ENCODE measurements around the gene UNC119B.
"Not testable (repeated sequence)": the region's sequence is repeated elsewhere in the genome, so short reads cannot be mapped to it uniquely, and the experiment has no call there.

The UNC119B gene

GRCh38 chr12:120721866-120722265 lies 11.6 kb downstream of the UNC119B start:
- Histone ChIP-seq H3K4me3 (ENCODE audit: low read depth in 1 of 2, low read length in 2 of 2) (no peak overlapping the region), H3K9me3 (ENCODE audit: low read length) (no peaks in the 10 kb centered on the region), H3K9ac (ENCODE audit: low read length) (no peak overlapping the region), H3K27me3 (ENCODE audit: control insufficient read depth in 1 of 2, insufficient read depth in 2 of 2, low read length in 2 of 2) (no peaks in the 10 kb centered on the region), H3K36me3 (ENCODE audit: insufficient read depth, low read length) (peaks cover 67% of the 10 kb centered on the region), H3K4me1 (ENCODE audit: insufficient read depth, low read length) (peaks cover 14% of the 10 kb centered on the region), H3K27ac (ENCODE audit: low read depth, low read length) (no peak overlapping the region)

- Histone ChIP-seq H3K27ac (ENCODE audit: low read depth, low read length) (no peak overlapping the region), H3K4me3 (ENCODE audit: low read depth in 1 of 2, low read length in 2 of 2) (no peak overlapping the region), H3K4me1 (ENCODE audit: insufficient read depth, low read length) (peaks cover 14% of the 10 kb centered on the region), H3K36me3 (ENCODE audit: insufficient read depth, low read length) (peaks cover 62% of the 10 kb centered on the region), H3K9me3 (ENCODE audit: low read length) (no peaks in the 10 kb centered on the region), H3K9ac (ENCODE audit: low read length) (no peak overlapping the region), H3K27me3 (ENCODE audit: control insufficient read depth in 1 of 2, insufficient read depth in 2 of 2, low read length in 2 of 2) (no peaks in the 10 kb centered on the region)
These were observed 12.5 kb downstream of the UNC119B start for GRCh38 chr12:120722784-120723183.

DNA sequence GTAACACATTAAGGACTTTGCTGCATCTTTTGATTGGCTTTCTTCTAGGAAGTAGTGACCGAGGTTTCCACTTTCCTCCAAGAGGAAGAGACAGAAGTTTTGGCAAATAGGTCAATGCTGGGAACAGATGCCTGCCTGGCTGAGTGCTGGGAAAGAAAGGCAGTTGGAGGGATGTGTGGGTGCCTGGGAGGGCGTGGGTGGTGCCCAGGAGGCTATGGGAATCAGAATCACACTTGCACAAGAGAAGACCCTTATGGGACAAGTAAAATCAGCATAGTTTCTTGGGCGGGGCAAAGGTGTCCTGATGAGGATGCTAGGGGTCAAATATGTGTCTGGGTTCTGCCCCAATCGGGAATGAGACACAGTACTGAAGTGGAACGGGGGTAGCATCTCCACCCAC lies 14.5 kb downstream of the UNC119B start:
- no peaks in the 10 kb centered on the region for H3K27me3 ChIP-seq (ENCODE audit: control insufficient read depth in 1 of 2, insufficient read depth in 2 of 2, low read length in 2 of 2)
- H3K27ac ChIP-seq (ENCODE audit: low read depth, low read length): no peak overlapping the region
- H3K36me3 ChIP-seq (ENCODE audit: insufficient read depth, low read length): peaks cover 44% of the 10 kb centered on the region
- peak overlapping the region in 1 of 2 donors; percentile 57 for H3K4me3 ChIP-seq (ENCODE audit: low read depth in 1 of 2, low read length in 2 of 2)
- peak overlapping the region; percentile 75 for H3K9ac ChIP-seq (ENCODE audit: low read length)
- H3K9me3 ChIP-seq (ENCODE audit: low read length): no peaks in the 10 kb centered on the region
- H3K4me1 ChIP-seq (ENCODE audit: insufficient read depth, low read length): peaks cover 14% of the 10 kb centered on the region

GRCh38 chr12:120725151-120725658 lies 14.9 kb downstream of the UNC119B start:
- Histone ChIP-seq H3K27me3 (ENCODE audit: control insufficient read depth in 1 of 2, insufficient read depth in 2 of 2, low read length in 2 of 2) (no peaks in the 10 kb centered on the region), H3K9me3 (ENCODE audit: low read length) (no peaks in the 10 kb centered on the region), H3K9ac (ENCODE audit: low read length) (peak overlapping the region; percentile 75), H3K4me1 (ENCODE audit: insufficient read depth, low read length) (peaks cover 14% of the 10 kb centered on the region), H3K36me3 (ENCODE audit: insufficient read depth, low read length) (peaks cover 41% of the 10 kb centered on the region), H3K27ac (ENCODE audit: low read depth, low read length) (peak overlapping the region; percentile 63), H3K4me3 (ENCODE audit: low read depth in 1 of 2, low read length in 2 of 2) (peak overlapping the region; percentile 49 to 57)

DNA sequence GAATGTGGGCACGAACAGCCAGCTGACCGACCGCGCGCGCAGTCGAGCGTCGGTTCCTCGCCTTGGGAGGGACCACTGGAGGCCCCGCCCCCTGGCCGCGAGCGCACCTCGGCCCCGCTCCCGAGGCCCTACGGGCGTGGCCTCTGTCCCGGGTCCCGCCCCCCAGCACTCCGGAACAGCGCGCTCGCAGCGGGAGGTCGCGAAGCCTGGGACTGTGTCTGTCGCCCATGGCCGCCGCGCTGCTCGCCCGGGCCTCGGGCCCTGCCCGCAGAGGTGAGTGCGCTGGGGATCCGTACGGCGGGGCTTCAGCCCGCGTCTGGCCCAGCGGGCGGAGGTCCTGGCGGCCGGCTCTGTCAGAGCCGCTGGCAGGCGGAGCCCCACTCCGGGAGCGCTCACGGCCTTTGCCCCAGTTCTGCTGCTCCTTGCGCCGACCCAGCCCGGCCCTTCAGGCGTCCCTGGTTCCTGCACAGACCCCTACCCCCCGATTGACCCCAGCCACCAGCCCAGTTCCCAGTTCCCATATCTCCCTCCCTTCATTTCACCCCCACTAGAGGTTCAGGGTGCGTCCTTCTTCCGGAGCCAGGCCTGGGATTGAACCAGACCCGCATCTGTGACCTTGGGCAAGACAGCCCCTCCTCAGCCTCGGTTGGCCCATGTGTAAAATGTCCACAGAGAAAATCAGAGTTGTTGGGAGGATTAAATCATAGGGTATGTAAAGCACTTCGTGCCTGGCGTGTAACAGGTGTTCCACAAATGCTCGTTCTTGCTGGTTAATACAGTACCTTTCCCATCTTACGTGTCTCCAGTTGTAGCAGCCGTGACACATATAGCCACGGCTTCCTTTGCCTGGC lies 15.6 kb downstream of the UNC119B start, which contains the start of gene ACADS:
ACADS (plus strand) TSS at position 168 of the 851 bp plus-strand sequence; CDS start at position 228, 60 bp downstream.
- Histone ChIP-seq H3K4me3 (ENCODE audit: low read depth in 1 of 2, low read length in 2 of 2) (peak within 1 kb of the TSS; percentile 57 to 77), H3K4me1 (ENCODE audit: insufficient read depth, low read length) (peaks cover 12% of the 10 kb centered on the region), H3K9ac (ENCODE audit: low read length) (peak within 1 kb of the TSS; percentile 80), H3K27ac (ENCODE audit: low read depth, low read length) (peak within 1 kb of the TSS; percentile 63), H3K9me3 (ENCODE audit: low read length) (no peaks in the 10 kb centered on the region), H3K36me3 (ENCODE audit: insufficient read depth, low read length) (peaks cover 41% of the 10 kb centered on the region), H3K27me3 (ENCODE audit: control insufficient read depth in 1 of 2, insufficient read depth in 2 of 2, low read length in 2 of 2) (no peaks in the 10 kb centered on the region)

GRCh38 chr12:120726510-120726793 lies 16.2 kb downstream of the UNC119B start:
- Histone ChIP-seq H3K36me3 (ENCODE audit: insufficient read depth, low read length) (peaks cover 36% of the 10 kb centered on the region), H3K9ac (ENCODE audit: low read length) (peak overlapping the region; percentile 80), H3K27me3 (ENCODE audit: control insufficient read depth in 1 of 2, insufficient read depth in 2 of 2, low read length in 2 of 2) (no peaks in the 10 kb centered on the region), H3K4me1 (ENCODE audit: insufficient read depth, low read length) (peaks cover 8% of the 10 kb centered on the region), H3K27ac (ENCODE audit: low read depth, low read length) (peak overlapping the region; percentile 63), H3K4me3 (ENCODE audit: low read depth in 1 of 2, low read length in 2 of 2) (peak overlapping the region; percentile 57 to 77), H3K9me3 (ENCODE audit: low read length) (no peaks in the 10 kb centered on the region)

- Histone ChIP-seq H3K9ac (ENCODE audit: low read length) (no peak overlapping the region), H3K4me3 (ENCODE audit: low read depth in 1 of 2, low read length in 2 of 2) (no peak overlapping the region), H3K27me3 (ENCODE audit: control insufficient read depth in 1 of 2, insufficient read depth in 2 of 2, low read length in 2 of 2) (no peaks in the 10 kb centered on the region), H3K27ac (ENCODE audit: low read depth, low read length) (no peak overlapping the region), H3K9me3 (ENCODE audit: low read length) (no peaks in the 10 kb centered on the region), H3K4me1 (ENCODE audit: insufficient read depth, low read length) (peaks cover 8% of the 10 kb centered on the region), H3K36me3 (ENCODE audit: insufficient read depth, low read length) (peaks cover 31% of the 10 kb centered on the region)
These were observed 16.7 kb downstream of the UNC119B start for GRCh38 chr12:120726961-120727360.

DNA sequence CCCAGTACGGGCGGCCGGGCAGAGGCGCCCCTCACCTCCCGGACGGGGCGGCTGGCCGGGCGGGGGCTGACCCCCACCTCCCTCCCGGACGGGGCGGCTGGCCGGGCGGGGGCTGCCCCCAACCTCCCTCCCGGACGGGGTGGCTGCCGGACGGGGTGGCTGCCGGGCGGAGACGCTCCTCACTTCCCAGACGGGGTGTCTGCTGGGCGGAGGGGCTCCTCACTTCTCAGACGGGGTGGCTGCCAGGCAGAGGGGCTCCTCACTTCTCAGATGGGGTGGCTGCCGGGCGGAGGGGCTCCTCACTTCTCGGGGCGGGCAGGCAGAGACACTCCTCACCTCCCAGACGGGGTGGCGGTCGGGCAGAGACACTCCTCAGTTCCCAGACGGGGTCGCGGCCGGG lies 21.9 kb downstream of the UNC119B start:
- H3K9me3 ChIP-seq (ENCODE audit: low read length); H3K9ac ChIP-seq (ENCODE audit: low read length); H3K4me3 ChIP-seq (ENCODE audit: low read depth in 1 of 2, low read length in 2 of 2); H3K27ac ChIP-seq (ENCODE audit: low read depth, low read length); H3K27me3 ChIP-seq (ENCODE audit: control insufficient read depth in 1 of 2, insufficient read depth in 2 of 2, low read length in 2 of 2); H3K4me1 ChIP-seq (ENCODE audit: insufficient read depth, low read length): not testable (repeated sequence)
- H3K36me3 ChIP-seq (ENCODE audit: insufficient read depth, low read length): peaks cover 14% of the 10 kb centered on the region

DNA sequence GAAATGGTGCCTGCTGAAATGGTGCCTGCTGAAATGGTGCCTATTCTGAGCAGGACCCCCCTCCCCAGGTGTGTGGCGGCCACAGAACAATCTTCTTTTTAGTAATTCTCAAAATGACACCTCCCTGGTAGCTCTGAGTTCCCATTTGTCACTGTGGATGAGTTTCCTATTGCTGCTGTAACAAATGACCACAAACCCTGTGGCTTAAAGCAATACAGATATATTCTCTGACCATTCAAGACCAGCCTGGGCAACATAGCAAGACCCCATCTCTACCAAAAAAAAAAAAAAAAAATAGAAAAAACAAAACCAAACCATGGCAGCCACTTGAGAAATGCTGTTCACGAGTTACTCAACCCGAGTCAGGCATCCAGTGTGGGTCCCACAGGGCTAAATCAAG lies 23.3 kb downstream of the UNC119B start:
- peaks cover 14% of the 10 kb centered on the region for H3K36me3 ChIP-seq (ENCODE audit: insufficient read depth, low read length)
- no peak overlapping the region for H3K27ac ChIP-seq (ENCODE audit: low read depth, low read length)
- no peaks in the 10 kb centered on the region for H3K9me3 ChIP-seq (ENCODE audit: low read length)
- no peak overlapping the region for H3K4me3 ChIP-seq (ENCODE audit: low read depth in 1 of 2, low read length in 2 of 2)
- no peaks in the 10 kb centered on the region for H3K4me1 ChIP-seq (ENCODE audit: insufficient read depth, low read length)
- no peak overlapping the region for H3K9ac ChIP-seq (ENCODE audit: low read length)
- H3K27me3 ChIP-seq (ENCODE audit: control insufficient read depth in 1 of 2, insufficient read depth in 2 of 2, low read length in 2 of 2): no peaks in the 10 kb centered on the region

GRCh38 chr12:120734210-120734609 lies 24.0 kb downstream of the UNC119B start:
- Histone ChIP-seq H3K9me3 (ENCODE audit: low read length) (no peaks in the 10 kb centered on the region), H3K4me3 (ENCODE audit: low read depth in 1 of 2, low read length in 2 of 2) (no peak overlapping the region), H3K36me3 (ENCODE audit: insufficient read depth, low read length) (peaks cover 14% of the 10 kb centered on the region), H3K27ac (ENCODE audit: low read depth, low read length) (no peak overlapping the region), H3K27me3 (ENCODE audit: control insufficient read depth in 1 of 2, insufficient read depth in 2 of 2, low read length in 2 of 2) (no peaks in the 10 kb centered on the region), H3K9ac (ENCODE audit: low read length) (no peak overlapping the region), H3K4me1 (ENCODE audit: insufficient read depth, low read length) (no peaks in the 10 kb centered on the region)

GRCh38 chr12:120735181-120735580 lies 24.9 kb downstream of the UNC119B start:
- Histone ChIP-seq H3K27ac (ENCODE audit: low read depth, low read length) (no peak overlapping the region), H3K9me3 (ENCODE audit: low read length) (no peaks in the 10 kb centered on the region), H3K27me3 (ENCODE audit: control insufficient read depth in 1 of 2, insufficient read depth in 2 of 2, low read length in 2 of 2) (no peaks in the 10 kb centered on the region), H3K4me1 (ENCODE audit: insufficient read depth, low read length) (no peaks in the 10 kb centered on the region), H3K36me3 (ENCODE audit: insufficient read depth, low read length) (peaks cover 12% of the 10 kb centered on the region), H3K9ac (ENCODE audit: low read length) (no peak overlapping the region), H3K4me3 (ENCODE audit: low read depth in 1 of 2, low read length in 2 of 2) (no peak overlapping the region)
